K562 (cell line): ENCODE results near the gene ZNF644. TPM values are rescaled to one million over a fixed set of nuclear protein-coding genes. Genes with fewer than 3 reads are reported as not detected.

Experiments used
- REST ChIP-seq, 2 experiments: fragments of 450-650 bp; formaldehyde crosslinking in 1 of 2; IDR thresholded peaks; 2 replicates each; pipeline versions ENCODE4 v1.4.0 to v1.6.1; 2014 to 2020; ENCODE audit warnings: mild to moderate bottlenecking in 2 of 2, borderline replicate concordance in 1 of 2, low read depth in 1 of 2
- SMC3 ChIP-seq: conservative IDR thresholded peaks from 2 replicates; pipeline ENCODE4 v1.6.1; 2011; ENCODE audit warnings: low read depth, low read length, improper control_type of control experiment; ENCODE audit not compliant: insufficient read depth
- polyA plus RNA-seq, 8 experiments: library from polyadenylated mRNA; depleted of rRNA in 4 of 8; stranded (reverse) in 5 of 8; unstranded in 3 of 8; fragments of >200 nt; fragmentation: Nextera tagmentation in 2 of 8; fragmentation: Illumina TruSeq in 1 of 8; extraction: Ambion mirVana in 2 of 8; extraction: Trizol in 1 of 8; gene quantifications; 2 replicates each; pipeline versions ENCODE4 v1.2.1 to v1.2.3, GENCODE V29; 2011 to 2014; ENCODE audit warnings: inconsistent platforms in 1 of 8, missing spikeins in 1 of 8
- total RNA-seq, 7 experiments: library from RNA; depleted of rRNA in 6 of 7; stranded (reverse); fragments of >200 nt in 6 of 7; fragmentation: Illumina TruSeq in 2 of 7; extraction: Trizol in 2 of 7; gene quantifications; 2 replicates each; pipeline versions ENCODE4 v1.2.1 to v1.2.3, GENCODE V29; 2011 to 2021; ENCODE audit warnings: low replicate concordance in 1 of 7

ZNF644 gene
- total and polyA plus RNA-seq, 9 of the 15 experiments (the other 6 are each of a cell fraction or from before 2014, with no cell fraction given) = 25.3 to 71.4 (median 39.6) TPM

- TF ChIP-seq REST (IDR thresholded peaks at IDR 0.05; ENCODE audit: borderline replicate concordance) (peak; percentile 56; the same call in 1 of the 2 replicates), REST (CRISPR knock-in tag; IDR thresholded peaks at IDR 0.05; ENCODE audit: low read depth) (no peak), SMC3 (peak; percentile 37; the same call in 1 of the 2 replicates)
Measured at GRCh38 chr1:90964444-90965035, 57.3 kb downstream of the ZNF644 start (continued).
